ENCODE data around the gene DELE1.
"Not testable (repeated sequence)": the region's sequence is repeated elsewhere in the genome, so short reads cannot be mapped to it uniquely, and the experiment has no call there.

The DELE1 gene

GRCh38 chr5:141883892-141884318 is 39.8 kb upstream of the DELE1 start:
- DNase-seq (ENCODE audit: low read depth in 3 of 3), result no peak

- DNase-seq (ENCODE audit: low read depth in 3 of 3), result no peak
These were observed 34.3 kb upstream of the DELE1 start for GRCh38 chr5:141889282-141889871.

DNA sequence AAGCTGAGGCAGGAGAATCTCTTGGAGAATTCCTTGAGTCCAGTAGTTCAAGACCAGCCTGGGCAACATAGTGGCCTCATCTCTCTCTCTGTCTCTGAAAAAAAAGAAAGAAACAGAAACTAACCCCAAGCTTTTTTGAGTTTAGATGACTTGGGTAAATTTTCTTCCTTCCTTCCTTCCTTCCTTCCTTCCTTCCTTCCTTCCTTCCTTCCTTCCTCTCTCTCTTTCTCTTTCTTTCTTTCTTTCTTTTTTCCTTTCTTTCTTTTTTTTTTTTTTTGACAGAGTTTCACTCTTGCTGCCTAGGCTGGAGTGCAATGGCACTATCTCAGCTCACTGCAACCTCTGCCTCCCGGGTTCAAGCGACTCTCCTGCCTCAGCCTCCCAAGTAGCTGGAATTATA is 33.2 kb upstream of the DELE1 start:
- not testable (repeated sequence) for DNase-seq (ENCODE audit: low read depth in 3 of 3)

- no peak for DNase-seq (ENCODE audit: low read depth in 3 of 3)
These were observed 26.2 kb upstream of the DELE1 start for GRCh38 chr5:141897425-141897824.

GRCh38 chr5:141898448-141899049 is 25.1 kb upstream of the DELE1 start:
- no peak for DNase-seq (ENCODE audit: low read depth in 3 of 3)

DNA sequence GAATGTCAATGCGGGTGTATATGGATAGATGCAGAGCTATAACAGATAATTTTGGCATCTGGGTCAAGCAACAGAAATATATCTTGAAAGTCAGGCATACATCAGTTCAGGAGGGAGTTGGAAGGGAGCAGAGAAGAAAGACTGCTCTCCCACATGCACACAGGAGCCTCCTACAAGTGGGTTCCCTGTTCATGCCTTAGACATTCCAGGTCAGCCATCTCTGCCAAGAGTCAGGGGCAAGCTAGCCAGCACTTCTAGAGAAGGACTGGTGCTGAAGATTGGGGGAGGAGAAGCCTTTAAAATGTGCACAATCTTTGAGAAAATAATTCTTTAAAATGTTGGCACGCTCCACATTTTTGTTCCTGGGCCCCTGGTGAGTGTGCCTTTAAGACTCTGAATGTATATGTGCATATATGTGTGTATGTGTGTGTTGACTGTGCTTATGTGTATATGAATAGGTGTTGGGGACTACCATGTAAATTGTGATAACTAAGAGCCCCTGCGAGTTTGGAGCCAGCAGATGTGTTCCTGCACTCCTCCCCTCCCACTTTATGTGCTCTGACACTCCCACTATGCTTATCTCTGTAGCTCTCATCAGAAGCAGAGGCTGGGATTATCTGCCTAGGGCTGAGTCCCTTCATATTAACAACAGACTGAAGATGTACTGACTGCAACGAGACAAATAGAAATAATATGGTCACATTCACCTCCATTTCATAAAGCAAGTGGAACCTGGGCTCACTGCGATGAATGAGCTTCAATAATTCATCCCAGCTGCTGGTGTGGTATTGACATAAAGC is 21.5 kb upstream of the DELE1 start:
- no peak for DNase-seq (ENCODE audit: low read depth in 3 of 3)

DNA sequence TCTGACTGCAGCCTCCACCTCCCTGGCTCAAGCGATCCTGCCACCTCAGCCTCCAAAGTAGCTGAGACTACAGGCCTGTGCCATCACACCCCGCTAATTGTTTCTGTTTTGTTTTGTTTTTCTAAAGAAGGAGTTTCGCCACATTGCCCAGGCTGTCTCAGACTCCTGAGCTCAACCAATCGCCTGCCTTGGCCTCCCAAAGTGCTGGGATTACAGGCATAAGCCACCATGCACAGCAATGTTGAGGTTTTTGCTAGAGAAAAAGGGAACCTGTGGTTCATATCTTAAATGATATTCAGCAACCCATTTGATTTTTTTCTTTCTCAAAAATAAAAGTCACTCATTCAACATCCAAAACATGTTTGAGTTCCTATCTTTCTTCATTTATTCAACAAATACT is 20.4 kb upstream of the DELE1 start:
- DNase-seq (ENCODE audit: low read depth in 3 of 3), result no peak

- DNase-seq (ENCODE audit: low read depth in 3 of 3), result no peak
These were observed 19.1 kb upstream of the DELE1 start for GRCh38 chr5:141904551-141904950.

DNA sequence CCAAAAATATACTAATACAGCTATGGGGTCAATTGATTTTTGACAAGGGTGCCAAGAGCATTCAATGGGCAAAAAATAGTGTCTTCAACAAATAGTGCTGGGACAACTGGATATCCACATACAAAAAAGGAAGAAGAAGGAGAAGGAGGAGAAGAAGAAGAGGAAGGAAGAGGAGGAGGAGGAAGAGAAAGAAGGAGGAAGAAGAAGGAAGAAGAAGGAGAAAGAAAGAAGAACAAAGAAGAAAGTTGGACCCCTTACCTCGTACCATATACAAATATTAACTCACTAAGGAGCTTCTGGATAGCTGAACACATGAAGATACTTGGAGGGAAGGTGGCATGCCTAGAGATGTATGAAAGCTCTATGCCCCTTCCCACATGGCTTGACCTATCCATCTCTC is 17.2 kb upstream of the DELE1 start:
- DNase-seq (ENCODE audit: low read depth in 3 of 3), result no peak

- no peak for DNase-seq (ENCODE audit: low read depth in 3 of 3)
These were observed 16.7 kb upstream of the DELE1 start for GRCh38 chr5:141906972-141907371.

DNA sequence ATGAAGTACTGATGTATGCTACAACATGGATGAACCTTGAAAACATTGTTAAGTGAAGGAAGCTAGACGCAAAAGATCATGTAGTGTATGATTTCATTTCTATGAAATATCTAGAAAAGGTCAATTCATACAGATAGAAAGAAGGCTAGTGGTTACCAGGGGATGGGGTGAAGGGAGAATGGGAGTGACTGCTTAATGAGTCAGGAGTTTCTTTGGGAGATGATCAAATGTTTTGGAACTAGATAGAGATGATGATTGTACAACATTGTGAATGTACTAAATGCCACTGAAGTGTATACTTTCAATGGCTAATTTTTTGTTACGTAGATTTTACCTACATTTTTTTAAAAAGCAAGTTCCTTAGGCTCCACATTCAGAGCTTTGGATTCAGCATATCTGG is 14.9 kb upstream of the DELE1 start:
- DNase-seq (ENCODE audit: low read depth in 3 of 3), result no peak

DNA sequence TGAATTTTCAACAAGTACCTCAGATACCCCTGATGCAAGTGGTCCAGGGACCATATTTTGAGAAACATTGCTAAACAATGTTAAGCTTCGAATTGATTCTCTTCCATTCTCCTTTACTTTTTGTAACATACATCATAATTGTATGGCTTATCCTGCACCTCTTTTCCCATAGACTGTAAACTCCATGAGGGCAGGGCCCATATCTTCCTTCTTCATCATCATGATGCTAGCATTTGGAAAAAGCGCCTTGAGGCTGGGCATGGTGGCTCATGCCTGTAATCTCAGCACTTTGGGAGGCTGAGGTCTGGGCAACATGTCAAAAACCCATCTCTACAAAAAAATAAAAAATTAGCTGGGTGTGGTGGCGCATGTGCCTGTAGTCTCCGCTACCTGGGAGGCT is 14.5 kb upstream of the DELE1 start:
- DNase-seq (ENCODE audit: low read depth in 3 of 3), result no peak

GRCh38 chr5:141910271-141910673 is 13.4 kb upstream of the DELE1 start:
- no peak for DNase-seq (ENCODE audit: low read depth in 3 of 3)

GRCh38 chr5:141913560-141914198 is 10.0 kb upstream of the DELE1 start:
- no peak for DNase-seq (ENCODE audit: low read depth in 3 of 3)

GRCh38 chr5:141914199-141914743 is 9.4 kb upstream of the DELE1 start:
- peak in 1 of 3 experiments; percentile 9 for DNase-seq (ENCODE audit: low read depth in 3 of 3)

DNA sequence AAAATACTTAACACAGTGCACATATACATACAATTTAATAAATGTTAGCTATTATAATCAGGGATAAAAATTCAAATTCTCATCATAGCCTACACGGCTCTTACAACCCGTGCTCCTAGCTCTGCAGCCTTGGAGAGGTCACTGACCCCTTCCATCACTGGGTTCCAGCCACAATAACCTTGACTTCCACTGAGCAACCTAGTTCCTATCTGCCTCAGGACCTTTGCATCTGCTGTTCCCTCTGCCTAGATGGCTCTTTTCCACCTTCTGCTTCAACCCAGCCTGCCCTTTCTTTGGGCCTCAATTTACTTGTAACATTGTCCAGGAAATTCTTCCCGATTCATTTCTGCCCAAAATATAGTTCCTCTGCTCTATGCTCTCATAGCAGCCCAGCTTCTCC is 8.9 kb upstream of the DELE1 start:
- DNase-seq (ENCODE audit: low read depth in 3 of 3), result no peak

DNA sequence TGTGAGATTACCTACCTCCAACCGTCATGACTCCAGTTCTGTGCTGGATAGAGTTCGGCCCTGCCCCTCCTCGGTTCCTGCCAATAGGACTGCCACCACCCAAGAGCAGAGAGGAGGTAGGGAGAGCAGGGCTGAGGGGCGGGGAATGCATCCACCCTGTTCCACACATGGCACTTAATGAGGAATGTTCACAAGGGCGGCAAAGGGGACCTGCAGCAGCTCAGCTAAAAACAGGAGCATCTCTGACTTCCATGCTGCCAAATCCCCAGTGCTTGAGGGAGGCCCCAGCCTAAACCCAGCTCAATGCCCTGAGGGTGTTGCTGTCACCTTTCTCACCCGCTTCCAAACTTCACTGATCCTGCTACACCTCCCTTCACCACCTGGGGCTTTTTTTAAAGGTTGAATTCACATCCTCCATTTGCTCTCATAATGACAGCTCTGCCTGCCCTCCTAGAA is 7.8 kb upstream of the DELE1 start:
- no peak for DNase-seq (ENCODE audit: low read depth in 3 of 3)

DNA sequence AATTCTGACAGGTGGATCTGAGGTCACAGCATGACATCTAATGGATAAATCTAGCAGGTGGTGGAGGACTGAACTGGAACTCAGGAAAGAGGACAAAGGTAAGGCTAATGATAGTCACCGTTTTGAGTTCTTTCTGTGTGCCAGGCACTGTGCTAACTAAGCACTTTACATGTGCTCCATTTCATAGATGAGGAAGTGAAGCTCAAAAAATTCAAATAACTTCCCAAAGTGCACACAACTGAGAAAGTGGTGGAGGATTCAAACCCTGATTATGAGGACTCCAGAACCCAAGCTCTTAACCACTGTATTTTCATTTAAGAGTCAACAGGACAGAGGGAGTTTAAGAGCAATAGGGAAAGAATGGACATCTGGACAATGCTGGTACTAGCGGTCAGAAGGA is 7.1 kb upstream of the DELE1 start:
- DNase-seq (ENCODE audit: low read depth in 3 of 3), result no peak

- no peak for DNase-seq (ENCODE audit: low read depth in 3 of 3)
These were observed 5.9 kb upstream of the DELE1 start for GRCh38 chr5:141917760-141918159.

DNA sequence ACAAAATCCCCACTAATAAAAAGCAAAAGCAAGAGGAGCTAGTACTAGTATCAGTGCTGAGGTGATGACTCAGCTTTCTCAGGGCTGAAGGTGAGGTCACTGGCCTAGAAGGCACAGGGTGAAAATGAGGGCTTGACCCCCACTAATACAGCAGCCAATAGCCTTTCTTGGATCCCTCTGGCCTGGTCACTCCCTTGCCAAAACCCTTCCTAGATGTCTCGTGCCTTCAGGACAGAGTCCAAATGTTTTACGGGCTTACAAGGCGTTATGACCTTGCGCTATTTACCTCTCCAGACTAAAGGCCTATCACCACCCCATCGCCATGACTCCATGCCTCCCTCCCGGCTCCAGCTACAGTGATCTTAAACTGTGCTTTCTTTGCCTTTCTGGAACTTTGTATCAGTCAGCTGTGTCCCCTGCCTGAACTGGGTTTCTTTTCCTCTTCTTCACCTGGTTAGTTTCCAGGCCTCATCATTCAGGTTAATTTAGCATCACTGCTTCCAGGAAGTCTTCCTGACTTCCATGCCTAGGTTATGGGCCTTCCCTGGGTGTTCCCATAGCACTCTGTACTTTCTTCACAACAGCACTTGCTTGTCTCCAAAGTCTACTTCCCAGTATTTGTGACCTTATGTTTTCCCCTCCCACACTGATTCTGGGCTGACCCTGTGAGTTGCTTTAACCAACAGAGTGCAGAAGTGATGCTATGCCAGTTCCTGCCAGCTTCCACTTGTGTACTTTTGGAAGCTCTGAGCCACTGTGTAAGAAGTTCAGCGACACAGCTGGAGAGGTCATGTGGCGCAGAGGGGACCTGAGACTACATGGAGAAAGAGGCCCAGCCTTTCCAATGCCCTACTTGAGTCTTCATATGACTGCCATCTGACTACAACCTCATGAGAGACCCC is 4.2 kb upstream of the DELE1 start:
- DNase-seq (ENCODE audit: low read depth in 3 of 3), result no peak

- no peak for DNase-seq (ENCODE audit: low read depth in 3 of 3)
These were observed 2.9 kb upstream of the DELE1 start for GRCh38 chr5:141920771-141921170.

All from stimulated activated CD4-positive, alpha-beta T cell treated with anti-CD3 and anti-CD28 coated beads, TNF-alpha, amount 100 ng/mL, for 4 hours (primary cell).